H9 (cell line): ENCODE data around the gene TP53. TPM values are rescaled to one million over a fixed set of nuclear protein-coding genes. Genes with fewer than 3 reads are reported as not detected.
A peak's percentile ranks its signal among the peaks of the same experiment; 100 is the strongest.

Experiments used
- DNase-seq: peaks from one replicate; pipeline ENCODE4 v3.0.0-alpha.2; 2017
- H2AFZ ChIP-seq: one replicate; pipeline ENCODE4 v1.6.1; 2013; ENCODE audit warnings: mild to moderate bottlenecking, low read length, control low read depth, moderate library complexity
- H2AK5ac ChIP-seq: 2 replicates; pipeline ENCODE4 v1.6.1; 2013; ENCODE audit warnings: low read length, control low read depth, mixed read lengths; ENCODE audit not compliant: insufficient read length
- H2BK120ac ChIP-seq: one replicate; pipeline ENCODE4 v1.6.1; 2013; ENCODE audit warnings: low read depth, mild to moderate bottlenecking, low read length, control low read depth, inconsistent platforms; ENCODE audit not compliant: poor library complexity, severe bottlenecking
- H2BK12ac ChIP-seq: 2 replicates; pipeline ENCODE4 v1.6.1; 2013; ENCODE audit warnings: low read length, control low read depth, mixed read lengths, low read depth; ENCODE audit not compliant: insufficient read length
- H2BK15ac ChIP-seq: 2 replicates; pipeline ENCODE4 v1.6.1; 2013; ENCODE audit warnings: low read depth, low read length, control low read depth
- H2BK20ac ChIP-seq: one replicate; pipeline ENCODE4 v1.6.1; 2013; ENCODE audit warnings: low read depth, mild to moderate bottlenecking, low read length, control low read depth, inconsistent platforms; ENCODE audit not compliant: poor library complexity, severe bottlenecking
- H2BK5ac ChIP-seq: 2 replicates; pipeline ENCODE4 v1.6.1; 2013; ENCODE audit warnings: low read length, control low read depth, mixed read lengths; ENCODE audit not compliant: insufficient read length
- H3K14ac ChIP-seq: 2 replicates; pipeline ENCODE4 v1.6.1; 2013; ENCODE audit warnings: low read length, control low read depth; ENCODE audit not compliant: insufficient read depth
- H3K18ac ChIP-seq: 2 replicates; pipeline ENCODE4 v1.6.1; 2013; ENCODE audit warnings: low read depth, mild to moderate bottlenecking, mixed read lengths, low read length, control low read depth; ENCODE audit not compliant: insufficient read length
- H3K23ac ChIP-seq: 2 replicates; pipeline ENCODE4 v1.6.1; 2013; ENCODE audit warnings: low read length, control low read depth, mixed read lengths, low read depth; ENCODE audit not compliant: insufficient read length
- H3K23me2 ChIP-seq: 2 replicates; pipeline ENCODE4 v1.6.1; 2013; ENCODE audit warnings: low read depth, mild to moderate bottlenecking, mixed read lengths, low read length, control low read depth; ENCODE audit not compliant: insufficient read length, poor library complexity, severe bottlenecking
- H3K27ac ChIP-seq: 2 replicates; pipeline ENCODE4 v1.5.1; 2013; ENCODE audit warnings: low read length, control low read depth, mixed read lengths, low read depth; ENCODE audit not compliant: insufficient read length
- H3K27me3 ChIP-seq: 2 replicates; pipeline ENCODE4 v1.6.1; 2013; ENCODE audit warnings: low read length, control low read depth, inconsistent platforms; ENCODE audit not compliant: insufficient read depth
- H3K4ac ChIP-seq: 2 replicates; pipeline ENCODE4 v1.6.1; 2013; ENCODE audit warnings: low read depth, mild to moderate bottlenecking, control low read depth, inconsistent platforms, low read length, moderate library complexity
- H3K4me1 ChIP-seq: 2 replicates; pipeline ENCODE4 v1.6.1; 2013; ENCODE audit warnings: low read length, control low read depth, inconsistent platforms; ENCODE audit not compliant: insufficient read depth
- H3K4me2 ChIP-seq: 2 replicates; pipeline ENCODE4 v1.6.1; 2013; ENCODE audit warnings: low read length, control low read depth, mixed read lengths; ENCODE audit not compliant: insufficient read length, insufficient read depth
- H3K56ac ChIP-seq: 2 replicates; pipeline ENCODE4 v1.6.1; 2013; ENCODE audit warnings: low read depth, mild to moderate bottlenecking, mixed read lengths, low read length, control low read depth; ENCODE audit not compliant: insufficient read length
- H3K79me1 ChIP-seq: 2 replicates; pipeline ENCODE4 v1.6.1; 2013; ENCODE audit warnings: low read depth, mild to moderate bottlenecking, moderate library complexity, low read length, control low read depth, inconsistent platforms; ENCODE audit not compliant: insufficient read depth, poor library complexity, severe bottlenecking
- H3K79me2 ChIP-seq: 2 replicates; pipeline ENCODE4 v1.6.1; 2013; ENCODE audit warnings: low read length, control low read depth, inconsistent platforms; ENCODE audit not compliant: insufficient read depth
- H3K9ac ChIP-seq: 2 replicates; pipeline ENCODE4 v1.6.1; 2013; ENCODE audit warnings: low read length, control low read depth, mixed read lengths; ENCODE audit not compliant: insufficient read length; ENCODE audit errors: extremely low read depth
- H3K9me3 ChIP-seq: one replicate; pipeline ENCODE4 v1.6.1; 2013; ENCODE audit warnings: low read depth, low read length, inconsistent platforms; ENCODE audit not compliant: control insufficient read depth
- H3T11ph ChIP-seq: one replicate; pipeline ENCODE4 v1.6.1; 2013; ENCODE audit warnings: mild to moderate bottlenecking, low read length, control low read depth, inconsistent platforms
- H4K20me1 ChIP-seq: one replicate; pipeline ENCODE4 v1.6.1; 2013; ENCODE audit not compliant: control insufficient read depth, insufficient read length, insufficient read depth
- H4K5ac ChIP-seq: 2 replicates; pipeline ENCODE4 v1.6.1; 2013; ENCODE audit warnings: low read depth, mild to moderate bottlenecking, mixed read lengths, low read length, control low read depth; ENCODE audit not compliant: insufficient read length
- H4K8ac ChIP-seq: replicated peaks from 2 replicates; pipeline ENCODE4 v1.6.1; 2013; ENCODE audit warnings: low read length, control low read depth, mixed read lengths, low read depth; ENCODE audit not compliant: insufficient read length
- H4K91ac ChIP-seq: 2 replicates; pipeline ENCODE4 v1.6.1; 2013; ENCODE audit warnings: low read depth, mild to moderate bottlenecking, moderate library complexity, mixed read lengths, low read length, control low read depth; ENCODE audit not compliant: insufficient read length
- H3K27ac Mint-ChIP-seq, 3 experiments: 2 replicates in 2 of 3; 3 replicates in 1 of 3; pipeline ENCODE4 v1.8.0; 2020 to 2021; ENCODE audit warnings: mixed read lengths in 3 of 3, mild to moderate bottlenecking in 1 of 3, moderate library complexity in 1 of 3
- H3K27me3 Mint-ChIP-seq: 2 replicates; pipeline ENCODE4 v1.8.0; 2021; ENCODE audit warnings: low read depth, mild to moderate bottlenecking, moderate library complexity, mixed read lengths
- H3K36me3 Mint-ChIP-seq, 3 experiments: 2 replicates in 2 of 3; 3 replicates in 1 of 3; pipeline ENCODE4 v1.8.0; 2020 to 2021; ENCODE audit warnings: low read depth in 3 of 3, mixed read lengths in 3 of 3; ENCODE audit not compliant: insufficient read depth in 1 of 3
- H3K4me1 Mint-ChIP-seq, 2 experiments: 2 replicates each; pipeline ENCODE4 v1.8.0; 2020; ENCODE audit warnings: mixed read lengths in 2 of 2
- H3K4me3 Mint-ChIP-seq, 2 experiments: 2 replicates in 1 of 2; 3 replicates in 1 of 2; pipeline ENCODE4 v1.8.0; 2020 to 2021; ENCODE audit warnings: mild to moderate bottlenecking in 2 of 2, mixed read lengths in 2 of 2, moderate library complexity in 1 of 2
- H3K9me3 Mint-ChIP-seq, 2 experiments: 2 replicates in 1 of 2; 3 replicates in 1 of 2; pipeline ENCODE4 v1.8.0; 2020; ENCODE audit warnings: mild to moderate bottlenecking in 2 of 2, mixed read lengths in 2 of 2, moderate library complexity in 1 of 2
- CTCF ChIP-seq: fragments of 200-600 bp; sonication (generic); conservative IDR thresholded peaks from 3 replicates; pipeline ENCODE4 v1.8.0; 2021; ENCODE audit warnings: antibody characterized with exemption, mild to moderate bottlenecking
- WGBS: extraction: QIAGEN DNeasy Blood & Tissue Kit; methylation state at CpG from one replicate; pipeline ENCODE4 v1.1.7; 2013; ENCODE audit warnings: missing lambda C conversion rate, low lambda C conversion rate, mixed read lengths; ENCODE audit not compliant: insufficient read length; ENCODE audit errors: extremely low coverage; 5-methylcytosine and 5-hydroxymethylcytosine counted together
- total RNA-seq: library from RNA; stranded (reverse); gene quantifications from 2 replicates; pipeline ENCODE4 v1.2.1, GENCODE V29; 2021

The TP53 gene
- total RNA-seq, 1 experiment from 2014 or later: 163 TPM

DNA sequence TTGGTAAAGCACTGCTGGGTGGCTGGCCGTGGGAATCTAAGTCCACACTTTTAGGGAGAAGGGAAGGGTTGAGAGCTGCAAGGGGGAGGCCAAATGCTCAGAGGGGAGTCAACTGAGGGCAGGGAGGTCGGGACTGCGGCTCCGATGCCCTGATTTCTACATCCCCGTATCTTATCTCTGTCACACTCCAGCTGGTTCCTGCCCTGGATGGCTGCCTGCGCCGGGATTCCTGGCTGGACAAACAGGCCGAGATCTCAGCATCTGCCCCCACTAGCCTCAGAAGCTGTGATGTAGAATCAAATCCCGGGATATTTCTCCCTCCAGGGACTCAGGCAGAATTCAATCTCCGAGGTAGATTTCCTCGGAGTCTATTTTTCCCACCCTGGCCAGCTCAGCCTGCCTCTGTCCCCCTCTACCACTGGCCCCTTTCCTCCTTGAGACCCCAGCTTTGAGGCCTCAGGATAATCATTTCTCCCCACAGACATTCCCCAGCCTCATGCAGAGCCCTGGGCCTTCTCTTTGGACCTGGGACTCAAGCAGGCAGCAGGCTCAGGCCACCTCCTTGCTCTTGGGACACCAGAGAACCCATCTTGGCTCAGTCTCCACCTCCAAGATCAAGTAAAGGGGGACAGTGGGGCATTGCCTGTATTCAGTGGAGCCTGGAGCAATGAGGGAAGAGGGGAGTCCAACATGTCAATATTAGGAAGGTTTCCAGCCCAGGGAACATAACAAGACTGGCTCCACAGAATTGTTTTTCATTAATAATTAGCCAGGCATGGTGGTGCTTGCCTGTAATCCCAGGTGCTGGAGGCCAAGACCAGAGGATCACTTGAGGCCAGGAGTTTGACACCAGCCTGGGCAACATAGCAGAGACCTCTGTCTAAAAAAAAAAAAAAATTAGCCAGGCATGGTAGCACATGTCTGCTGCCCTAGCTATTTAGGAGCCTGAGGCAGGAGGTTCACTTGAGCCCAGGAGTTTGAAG, 55.6 kb downstream of the TP53 start:
- Histone ChIP-seq H4K5ac (no peak overlapping the region), H3K56ac (no peak overlapping the region), H3K23me2 (peaks cover 6% of the 10 kb centered on the region), H2BK20ac (no peak overlapping the region), H4K20me1 (no peaks in the 10 kb centered on the region), H2BK15ac (no peak overlapping the region), H3K23ac (no peak overlapping the region), H3K79me1 (no peaks in the 10 kb centered on the region), H3K79me2 (no peaks in the 10 kb centered on the region), H3K14ac (no peak overlapping the region; the same call in 1 of the 2 replicates), H2BK12ac (no peak overlapping the region), H3K9ac (no peak overlapping the region), H2BK120ac (no peak overlapping the region), H4K8ac (no peak overlapping the region), H3K4ac (no peak overlapping the region), H3K27ac (no peak overlapping the region), H2AFZ (no peak overlapping the region), H3K18ac (no peak overlapping the region), H2BK5ac (no peak overlapping the region), H3K4me2 (no peak overlapping the region), H3K9me3 (no peaks in the 10 kb centered on the region), H3T11ph (no peak overlapping the region), H3K4me1 (peaks cover 2% of the 10 kb centered on the region; the same call in 1 of the 2 replicates), H2AK5ac (no peak overlapping the region), H4K91ac (no peak overlapping the region), H3K27me3 (no peaks in the 10 kb centered on the region)
- H3K4me3 Mint-ChIP-seq: peak overlapping the region in 1 of 2 experiments; percentile 48; a peak in 1 of 5 replicates
- WGBS: no CpG with 5 or more reads among the region's 11 CpGs
- peaks cover 30 to 40% of the 10 kb centered on the region in 2 experiments for H3K4me1 Mint-ChIP-seq
- no peak for TF ChIP-seq CTCF
- H3K27me3 Mint-ChIP-seq: peaks cover 3% of the 10 kb centered on the region; the same call in 1 of the 2 replicates
- no peak for DNase-seq
- H3K36me3 Mint-ChIP-seq: peaks cover 0 to 2% (median 2%) of the 10 kb centered on the region in 3 experiments; a peak in 1 of 7 replicates
- H3K27ac Mint-ChIP-seq: no peak overlapping the region
- H3K9me3 Mint-ChIP-seq: no peaks in the 10 kb centered on the region
